NT2/D1 (cell line): ENCODE data around the gene RNF168.

Experiments used
- YY1 ChIP-seq: IDR thresholded peaks from 2 replicates; pipeline ENCODE4 v1.6.1; 2011; ENCODE audit not compliant: insufficient read length, insufficient read depth
- ZNF274 ChIP-seq: IDR thresholded peaks from 2 replicates; pipeline ENCODE4 v1.6.1; 2011; ENCODE audit warnings: mild to moderate bottlenecking, low read depth, low read length

- TF ChIP-seq YY1 (no peak), ZNF274 (no peak)
Measured at GRCh38 chr3:196463478-196463756, 40.2 kb downstream of the RNF168 start.
